ENCODE results near the gene ZCRB1. TPM values are rescaled to one million over a fixed set of nuclear protein-coding genes. Genes with fewer than 3 reads are reported as not detected.

Gene ZCRB1
- polyA plus RNA-seq, 2 of the 4 experiments (the other 2 are of a cell fraction), result 62.7 to 93.0 TPM

- TF ChIP-seq RAD21 (conservative IDR thresholded peaks at IDR 0.05 in 1 of 2, IDR thresholded peaks at IDR 0.05 in 1 of 2), result peak; percentile 81 to 92
- no peak for TF ChIP-seq RFX5 (IDR thresholded peaks at IDR 0.05)
- TF ChIP-seq TFCP2L1 (CRISPR knock-in tag; IDR thresholded peaks at IDR 0.05), result no peak
- no peak for TF ChIP-seq FOSL2 (IDR thresholded peaks at IDR 0.05)
- no peak for TF ChIP-seq FOSL2 (CRISPR knock-in tag; IDR thresholded peaks at IDR 0.05)
Observed at GRCh38 chr12:42372154-42372791, 46.4 kb upstream of the ZCRB1 start (continued).

- DNase-seq (ENCODE audit: low read depth in 1 of 2, low spot score in 1 of 2) (no peak), FAIRE-seq (no peak), ATAC-seq (no peak)
- no peak overlapping the region for H3K27ac ChIP-seq
- CTCF ChIA-PET, result interaction anchor here (1.1 kb wide), 1 partner anchor 13 kb away, joined by 3 read pairs; no protein-coding TSS in a partner anchor
- no peak overlapping the region for H3K4me2 ChIP-seq
- H3K4me1 ChIP-seq, result no peaks in the 10 kb centered on the region
- H3K9me3 ChIP-seq, result no peaks in the 10 kb centered on the region
- 85% methylated on average over 4 of the region's 4 CpGs for WGBS (ENCODE audit: missing lambda C conversion rate)
- TF ChIP-seq KDM1A (IDR thresholded peaks at IDR 0.05; ENCODE audit: low read depth) (no peak), FOSB (CRISPR knock-in tag; IDR thresholded peaks at IDR 0.05) (no peak), CEBPB (IDR thresholded peaks at IDR 0.05) (no peak), HES2 (IDR thresholded peaks at IDR 0.05) (no peak), HOXB13 (CRISPR knock-in tag; IDR thresholded peaks at IDR 0.05; ENCODE audit: low read depth) (no peak), ATOH8 (CRISPR knock-in tag; IDR thresholded peaks at IDR 0.05; ENCODE audit: low read depth) (no peak), EHF (CRISPR knock-in tag; IDR thresholded peaks at IDR 0.05) (no peak), NPAS2 (CRISPR knock-in tag; IDR thresholded peaks at IDR 0.05; ENCODE audit: borderline replicate concordance) (no peak), USF2 (IDR thresholded peaks at IDR 0.05) (no peak), ELK1 (IDR thresholded peaks at IDR 0.05; ENCODE audit: low read depth, low read length) (no peak), EP300 (IDR thresholded peaks at IDR 0.05) (no peak), SREBF2 (IDR thresholded peaks at IDR 0.05) (no peak), CBX8 (IDR thresholded peaks at IDR 0.05) (no peak), FOSL2 (IDR thresholded peaks at IDR 0.05) (no peak), FOSL2 (CRISPR knock-in tag; IDR thresholded peaks at IDR 0.05) (no peak), JUN (IDR thresholded peaks at IDR 0.05) (no peak), RFX5 (IDR thresholded peaks at IDR 0.05) (no peak), BHLHE40 (IDR thresholded peaks at IDR 0.05; ENCODE audit: low read depth, low read length) (no peak), POLR2AphosphoS2 (conservative IDR thresholded peaks at IDR 0.05; ENCODE audit: low read length) (no peak), CBX2 (IDR thresholded peaks at IDR 0.05; ENCODE audit: borderline replicate concordance, low read depth) (no peak)
- H3K4me3 ChIP-seq, result no peak overlapping the region
- POLR2A ChIA-PET, result no interaction called here
Observed at GRCh38 chr12:42370013-42370412, 44.1 kb upstream of the ZCRB1 start.

- Histone ChIP-seq H3K4me2 (no peak overlapping the region), H3K27ac (no peak overlapping the region), H3K4me1 (no peaks in the 10 kb centered on the region), H3K9me3 (no peaks in the 10 kb centered on the region), H3K4me3 (no peak overlapping the region)
- ATAC-seq (no peak), FAIRE-seq (no peak), DNase-seq (ENCODE audit: low read depth in 1 of 2, low spot score in 1 of 2) (no peak)
- WGBS (ENCODE audit: missing lambda C conversion rate), result 92% methylated on average over 5 of the region's 5 CpGs
- ChIA-PET POLR2A (no interaction called here), CTCF (interaction anchor here (0.6 kb wide), 3 partner anchors 23 to 271 kb away, joined by 3 to 5 read pairs (median 4); no protein-coding TSS in a partner anchor)
- no peak for TF ChIP-seq HOXB5 (CRISPR knock-in tag; IDR thresholded peaks at IDR 0.05)
- TF ChIP-seq HEYL (CRISPR knock-in tag; IDR thresholded peaks at IDR 0.05), result no peak
- no peak for TF ChIP-seq PBX3 (IDR thresholded peaks at IDR 0.05)
- no peak for TF ChIP-seq FOSB (CRISPR knock-in tag; IDR thresholded peaks at IDR 0.05)
- no peak for TF ChIP-seq HOXA7 (CRISPR knock-in tag; IDR thresholded peaks at IDR 0.05)
- no peak for TF ChIP-seq CTCF (IDR thresholded peaks at IDR 0.05)
- no peak for TF ChIP-seq CHD2 (IDR thresholded peaks at IDR 0.05; ENCODE audit: low read length, partially characterized antibody)
- no peak for TF ChIP-seq JUNB (IDR thresholded peaks at IDR 0.05)
- TF ChIP-seq NFE2L2 (conservative IDR thresholded peaks at IDR 0.05; ENCODE audit: low read length), result no peak
- TF ChIP-seq ATOH8 (CRISPR knock-in tag; IDR thresholded peaks at IDR 0.05; ENCODE audit: low read depth), result no peak
- TF ChIP-seq CBX8 (IDR thresholded peaks at IDR 0.05), result no peak
Observed at GRCh38 chr12:42365486-42365885, 39.6 kb upstream of the ZCRB1 start.

Measured in A549 (cell line).